ENCODE results near the gene ATXN10. TPM values are rescaled to one million over a fixed set of nuclear protein-coding genes. Genes with fewer than 3 reads are reported as not detected.
A peak's percentile ranks its signal among the peaks of the same experiment; 100 is the strongest.

ATXN10 gene
- total and polyA plus RNA-seq, 2 of the 13 experiments (the other 11 are each of a cell fraction or from before 2014, with no cell fraction given): 60.1 to 194 TPM

DNA sequence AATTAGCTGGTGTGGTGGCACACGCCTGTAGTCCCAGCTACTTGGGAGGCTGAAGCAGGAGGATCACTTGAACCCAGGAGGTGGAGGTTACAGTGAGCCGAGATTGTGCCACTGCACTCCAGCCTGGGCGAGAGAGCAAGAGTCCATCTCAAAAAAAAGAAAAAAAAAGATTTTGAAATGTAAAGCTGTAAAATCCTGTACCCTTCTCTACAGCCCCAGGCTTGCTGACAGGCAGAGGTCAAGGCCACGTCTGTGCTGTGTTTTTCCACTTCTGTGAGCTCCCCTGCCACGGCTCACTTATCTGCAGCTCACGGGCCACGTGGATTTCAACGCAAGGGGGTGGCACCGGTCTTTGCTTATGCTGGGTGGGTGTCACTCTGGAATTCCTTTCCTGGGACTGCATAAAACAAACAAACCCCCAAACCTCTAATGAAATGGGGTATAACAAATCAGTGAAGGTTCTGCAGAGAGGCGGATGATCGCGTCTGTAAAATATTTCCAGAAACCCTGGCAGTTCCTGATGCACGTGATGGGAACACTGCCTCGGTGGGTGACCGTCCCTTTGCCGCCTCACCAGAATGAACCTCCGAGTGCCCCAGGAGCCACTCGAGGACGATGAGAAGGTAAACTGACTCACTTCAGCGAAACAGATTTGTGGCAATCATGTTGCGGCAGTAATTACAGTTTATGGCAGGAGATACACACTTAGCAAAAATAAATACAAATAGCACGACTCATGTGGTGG is 44.0 kb upstream of the ATXN10 start (continued):
- TF ChIP-seq, protein P1, sequence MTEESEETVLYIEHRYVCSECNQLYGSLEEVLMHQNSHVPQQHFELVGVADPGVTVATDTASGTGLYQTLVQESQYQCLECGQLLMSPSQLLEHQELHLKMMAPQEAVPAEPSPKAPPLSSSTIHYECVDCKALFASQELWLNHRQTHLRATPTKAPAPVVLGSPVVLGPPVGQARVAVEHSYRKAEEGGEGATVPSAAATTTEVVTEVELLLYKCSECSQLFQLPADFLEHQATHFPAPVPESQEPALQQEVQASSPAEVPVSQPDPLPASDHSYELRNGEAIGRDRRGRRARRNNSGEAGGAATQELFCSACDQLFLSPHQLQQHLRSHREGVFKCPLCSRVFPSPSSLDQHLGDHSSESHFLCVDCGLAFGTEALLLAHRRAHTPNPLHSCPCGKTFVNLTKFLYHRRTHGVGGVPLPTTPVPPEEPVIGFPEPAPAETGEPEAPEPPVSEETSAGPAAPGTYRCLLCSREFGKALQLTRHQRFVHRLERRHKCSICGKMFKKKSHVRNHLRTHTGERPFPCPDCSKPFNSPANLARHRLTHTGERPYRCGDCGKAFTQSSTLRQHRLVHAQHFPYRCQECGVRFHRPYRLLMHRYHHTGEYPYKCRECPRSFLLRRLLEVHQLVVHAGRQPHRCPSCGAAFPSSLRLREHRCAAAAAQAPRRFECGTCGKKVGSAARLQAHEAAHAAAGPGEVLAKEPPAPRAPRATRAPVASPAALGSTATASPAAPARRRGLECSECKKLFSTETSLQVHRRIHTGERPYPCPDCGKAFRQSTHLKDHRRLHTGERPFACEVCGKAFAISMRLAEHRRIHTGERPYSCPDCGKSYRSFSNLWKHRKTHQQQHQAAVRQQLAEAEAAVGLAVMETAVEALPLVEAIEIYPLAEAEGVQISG (CRISPR knock-in tag; IDR thresholded peaks at IDR 0.05): peak; percentile 32; the same call in 1 of the 2 replicates
- no peak for TF ChIP-seq EHMT2 (IDR thresholded peaks at IDR 0.05; ENCODE audit: borderline replicate concordance, low read depth, low read length)
- TF ChIP-seq, protein P2, sequence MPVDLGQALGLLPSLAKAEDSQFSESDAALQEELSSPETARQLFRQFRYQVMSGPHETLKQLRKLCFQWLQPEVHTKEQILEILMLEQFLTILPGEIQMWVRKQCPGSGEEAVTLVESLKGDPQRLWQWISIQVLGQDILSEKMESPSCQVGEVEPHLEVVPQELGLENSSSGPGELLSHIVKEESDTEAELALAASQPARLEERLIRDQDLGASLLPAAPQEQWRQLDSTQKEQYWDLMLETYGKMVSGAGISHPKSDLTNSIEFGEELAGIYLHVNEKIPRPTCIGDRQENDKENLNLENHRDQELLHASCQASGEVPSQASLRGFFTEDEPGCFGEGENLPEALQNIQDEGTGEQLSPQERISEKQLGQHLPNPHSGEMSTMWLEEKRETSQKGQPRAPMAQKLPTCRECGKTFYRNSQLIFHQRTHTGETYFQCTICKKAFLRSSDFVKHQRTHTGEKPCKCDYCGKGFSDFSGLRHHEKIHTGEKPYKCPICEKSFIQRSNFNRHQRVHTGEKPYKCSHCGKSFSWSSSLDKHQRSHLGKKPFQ (CRISPR knock-in tag; IDR thresholded peaks at IDR 0.05; ENCODE audit: insufficient replicate concordance): peak; percentile 35
- TF ChIP-seq, protein P3, sequence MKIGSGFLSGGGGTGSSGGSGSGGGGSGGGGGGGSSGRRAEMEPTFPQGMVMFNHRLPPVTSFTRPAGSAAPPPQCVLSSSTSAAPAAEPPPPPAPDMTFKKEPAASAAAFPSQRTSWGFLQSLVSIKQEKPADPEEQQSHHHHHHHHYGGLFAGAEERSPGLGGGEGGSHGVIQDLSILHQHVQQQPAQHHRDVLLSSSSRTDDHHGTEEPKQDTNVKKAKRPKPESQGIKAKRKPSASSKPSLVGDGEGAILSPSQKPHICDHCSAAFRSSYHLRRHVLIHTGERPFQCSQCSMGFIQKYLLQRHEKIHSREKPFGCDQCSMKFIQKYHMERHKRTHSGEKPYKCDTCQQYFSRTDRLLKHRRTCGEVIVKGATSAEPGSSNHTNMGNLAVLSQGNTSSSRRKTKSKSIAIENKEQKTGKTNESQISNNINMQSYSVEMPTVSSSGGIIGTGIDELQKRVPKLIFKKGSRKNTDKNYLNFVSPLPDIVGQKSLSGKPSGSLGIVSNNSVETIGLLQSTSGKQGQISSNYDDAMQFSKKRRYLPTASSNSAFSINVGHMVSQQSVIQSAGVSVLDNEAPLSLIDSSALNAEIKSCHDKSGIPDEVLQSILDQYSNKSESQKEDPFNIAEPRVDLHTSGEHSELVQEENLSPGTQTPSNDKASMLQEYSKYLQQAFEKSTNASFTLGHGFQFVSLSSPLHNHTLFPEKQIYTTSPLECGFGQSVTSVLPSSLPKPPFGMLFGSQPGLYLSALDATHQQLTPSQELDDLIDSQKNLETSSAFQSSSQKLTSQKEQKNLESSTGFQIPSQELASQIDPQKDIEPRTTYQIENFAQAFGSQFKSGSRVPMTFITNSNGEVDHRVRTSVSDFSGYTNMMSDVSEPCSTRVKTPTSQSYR (CRISPR knock-in tag; IDR thresholded peaks at IDR 0.05; ENCODE audit: borderline replicate concordance): peak; percentile 15; the same call in 1 of the 2 replicates
- peak; percentile 90 for TF ChIP-seq POGZ (CRISPR knock-in tag; IDR thresholded peaks at IDR 0.05)
- no peak for TF ChIP-seq ZNF747 (CRISPR knock-in tag; IDR thresholded peaks at IDR 0.05; ENCODE audit: borderline replicate concordance)
- TF ChIP-seq ISL2 (CRISPR knock-in tag; IDR thresholded peaks at IDR 0.05): peak; percentile 55; the same call in 1 of the 2 replicates
- peak; percentile 69 for TF ChIP-seq RXRB (CRISPR knock-in tag; IDR thresholded peaks at IDR 0.05; ENCODE audit: borderline replicate concordance)
- no peak for TF ChIP-seq ZFY (CRISPR knock-in tag; IDR thresholded peaks at IDR 0.05)
- no peak for TF ChIP-seq ZNF44 (CRISPR knock-in tag; IDR thresholded peaks at IDR 0.05)
- TF ChIP-seq ZNF3 (CRISPR knock-in tag; IDR thresholded peaks at IDR 0.05): no peak
- peak; percentile 96 for TF ChIP-seq RCOR2 (CRISPR knock-in tag; IDR thresholded peaks at IDR 0.05)
- peak; percentile 92 for TF ChIP-seq ZNF292 (CRISPR knock-in tag; IDR thresholded peaks at IDR 0.05; ENCODE audit: borderline replicate concordance, low read depth)
- TF ChIP-seq, protein P4, sequence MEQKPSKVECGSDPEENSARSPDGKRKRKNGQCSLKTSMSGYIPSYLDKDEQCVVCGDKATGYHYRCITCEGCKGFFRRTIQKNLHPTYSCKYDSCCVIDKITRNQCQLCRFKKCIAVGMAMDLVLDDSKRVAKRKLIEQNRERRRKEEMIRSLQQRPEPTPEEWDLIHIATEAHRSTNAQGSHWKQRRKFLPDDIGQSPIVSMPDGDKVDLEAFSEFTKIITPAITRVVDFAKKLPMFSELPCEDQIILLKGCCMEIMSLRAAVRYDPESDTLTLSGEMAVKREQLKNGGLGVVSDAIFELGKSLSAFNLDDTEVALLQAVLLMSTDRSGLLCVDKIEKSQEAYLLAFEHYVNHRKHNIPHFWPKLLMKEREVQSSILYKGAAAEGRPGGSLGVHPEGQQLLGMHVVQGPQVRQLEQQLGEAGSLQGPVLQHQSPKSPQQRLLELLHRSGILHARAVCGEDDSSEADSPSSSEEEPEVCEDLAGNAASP (CRISPR knock-in tag; IDR thresholded peaks at IDR 0.05; ENCODE audit: borderline replicate concordance): peak; percentile 33; the same call in 1 of the 2 replicates
- TF ChIP-seq, protein P5, sequence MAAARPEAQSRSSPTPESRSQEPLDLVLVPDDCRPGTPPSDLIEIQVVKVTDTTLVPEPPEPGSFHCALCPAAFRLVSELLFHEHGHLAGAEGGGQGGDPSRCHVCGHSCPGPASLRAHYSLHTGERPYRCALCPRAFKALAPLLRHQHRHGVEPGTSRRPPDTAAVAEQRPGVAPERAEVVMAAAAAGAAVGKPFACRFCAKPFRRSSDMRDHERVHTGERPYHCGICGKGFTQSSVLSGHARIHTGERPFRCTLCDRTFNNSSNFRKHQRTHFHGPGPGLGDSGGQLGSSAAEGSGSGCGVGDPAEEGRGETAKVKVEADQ (CRISPR knock-in tag; IDR thresholded peaks at IDR 0.05; ENCODE audit: borderline replicate concordance): 0 out of 2 replicates have a peak, but pooled peaks have one; percentile 53
- TF ChIP-seq ADNP (CRISPR knock-in tag; IDR thresholded peaks at IDR 0.05): peak; percentile 98

All from HepG2 (cell line).